ENCODE measurements around the gene GMDS.

Gene GMDS

DNA sequence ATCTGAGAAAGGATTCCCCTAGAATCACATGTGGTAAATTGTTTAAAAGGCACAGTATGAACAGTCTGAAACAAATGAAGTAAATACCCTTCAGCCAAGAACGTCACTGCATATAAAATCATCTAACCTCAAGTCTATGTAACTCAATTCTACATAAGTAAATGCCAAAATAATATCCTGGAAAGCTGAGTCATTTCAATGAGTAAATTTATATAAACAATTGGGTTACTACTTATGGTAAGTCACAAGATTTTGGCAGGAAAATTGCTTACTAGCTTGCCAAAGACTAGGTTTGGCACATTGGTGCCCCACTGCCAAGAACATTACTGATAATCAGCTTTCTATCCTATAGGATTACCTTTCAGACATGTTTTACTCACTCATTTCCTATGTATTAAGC is 8.4 kb downstream of the GMDS start:
- Histone ChIP-seq H2AFZ (ENCODE audit: low read length) (no peak overlapping the region), H3K4me1 (ENCODE audit: insufficient read depth, low read length, poor library complexity, severe bottlenecking) (peaks cover 32% of the 10 kb centered on the region), H4K20me1 (ENCODE audit: insufficient read depth, low read length, poor library complexity, severe bottlenecking) (peaks cover 7% of the 10 kb centered on the region)

DNA sequence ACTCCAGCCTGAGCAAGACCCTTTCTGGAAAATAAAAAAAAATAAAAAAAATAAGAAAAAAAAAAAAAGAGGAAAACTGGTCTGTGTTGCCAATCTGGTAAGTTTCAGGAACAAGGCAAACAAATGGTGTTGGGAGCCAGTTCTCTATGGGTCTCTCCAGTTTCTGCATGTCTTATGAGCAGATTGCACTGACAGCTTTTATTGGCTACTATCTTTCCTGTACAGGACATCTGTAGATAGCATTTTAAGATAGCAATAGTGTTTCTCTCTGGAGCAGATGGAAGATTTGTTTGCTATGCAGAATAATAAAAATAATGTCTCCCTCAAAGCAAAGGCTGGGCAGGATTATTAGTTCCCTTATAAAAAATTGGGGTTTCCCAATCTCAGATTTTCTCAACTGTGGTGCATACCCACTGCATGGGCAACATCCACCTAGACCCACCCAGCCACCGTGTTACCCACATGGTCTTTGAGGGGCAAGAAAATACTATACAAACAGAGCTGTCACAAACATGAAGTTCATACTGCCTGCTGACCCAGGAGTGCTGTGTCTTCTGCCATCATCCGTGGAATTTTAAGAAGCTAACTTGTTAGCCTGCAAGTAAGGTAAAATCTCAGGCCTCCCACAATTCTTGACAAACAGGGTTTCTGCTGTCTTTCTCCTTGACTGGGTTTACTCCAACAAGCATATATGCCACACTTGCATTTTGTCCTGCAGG is 9.5 kb downstream of the GMDS start:
- Histone ChIP-seq H3K9me2 (replicated peaks; ENCODE audit: low read depth, low read length) (no peaks in the 10 kb centered on the region), H3K4me3 (ENCODE audit: low read length, poor library complexity, severe bottlenecking) (no peak overlapping the region), H3K27me3 (ENCODE audit: insufficient read depth, low read length, poor library complexity, severe bottlenecking) (no peaks in the 10 kb centered on the region), H3K4me1 (ENCODE audit: insufficient read depth, low read length, poor library complexity, severe bottlenecking) (peaks cover 31% of the 10 kb centered on the region), H3K9me3 (ENCODE audit: insufficient read depth, low read depth, low read length) (no peaks in the 10 kb centered on the region), H3K9ac (ENCODE audit: low read depth, low read length, poor library complexity, severe bottlenecking) (no peak overlapping the region), H3K4me2 (ENCODE audit: low read depth, low read length, poor library complexity, severe bottlenecking) (no peak overlapping the region), H3F3A (ENCODE audit: low read depth) (no peaks in the 10 kb centered on the region), H3K79me2 (ENCODE audit: insufficient read depth, low read length) (peaks cover 66% of the 10 kb centered on the region), H2AFZ (ENCODE audit: low read length) (no peak overlapping the region), H3K36me3 (ENCODE audit: insufficient read depth, low read length) (no peaks in the 10 kb centered on the region), H4K20me1 (ENCODE audit: insufficient read depth, low read length, poor library complexity, severe bottlenecking) (peaks cover 3% of the 10 kb centered on the region)
- no peak for TF ChIP-seq EZH2phosphoT487 (IDR thresholded peaks at IDR 0.05; ENCODE audit: borderline replicate concordance)
- TF ChIP-seq, protein P1, sequence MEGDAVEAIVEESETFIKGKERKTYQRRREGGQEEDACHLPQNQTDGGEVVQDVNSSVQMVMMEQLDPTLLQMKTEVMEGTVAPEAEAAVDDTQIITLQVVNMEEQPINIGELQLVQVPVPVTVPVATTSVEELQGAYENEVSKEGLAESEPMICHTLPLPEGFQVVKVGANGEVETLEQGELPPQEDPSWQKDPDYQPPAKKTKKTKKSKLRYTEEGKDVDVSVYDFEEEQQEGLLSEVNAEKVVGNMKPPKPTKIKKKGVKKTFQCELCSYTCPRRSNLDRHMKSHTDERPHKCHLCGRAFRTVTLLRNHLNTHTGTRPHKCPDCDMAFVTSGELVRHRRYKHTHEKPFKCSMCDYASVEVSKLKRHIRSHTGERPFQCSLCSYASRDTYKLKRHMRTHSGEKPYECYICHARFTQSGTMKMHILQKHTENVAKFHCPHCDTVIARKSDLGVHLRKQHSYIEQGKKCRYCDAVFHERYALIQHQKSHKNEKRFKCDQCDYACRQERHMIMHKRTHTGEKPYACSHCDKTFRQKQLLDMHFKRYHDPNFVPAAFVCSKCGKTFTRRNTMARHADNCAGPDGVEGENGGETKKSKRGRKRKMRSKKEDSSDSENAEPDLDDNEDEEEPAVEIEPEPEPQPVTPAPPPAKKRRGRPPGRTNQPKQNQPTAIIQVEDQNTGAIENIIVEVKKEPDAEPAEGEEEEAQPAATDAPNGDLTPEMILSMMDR (conservative IDR thresholded peaks at IDR 0.05; ENCODE audit: low read length): no peak

More for the DNA sequence above, 8.4 kb downstream of the GMDS start:
- Histone ChIP-seq H3K4me2 (ENCODE audit: low read depth, low read length, poor library complexity, severe bottlenecking) (no peak overlapping the region), H3F3A (ENCODE audit: low read depth) (no peaks in the 10 kb centered on the region), H3K36me3 (ENCODE audit: insufficient read depth, low read length) (no peaks in the 10 kb centered on the region), H3K27me3 (ENCODE audit: insufficient read depth, low read length, poor library complexity, severe bottlenecking) (no peaks in the 10 kb centered on the region), H3K9ac (ENCODE audit: low read depth, low read length, poor library complexity, severe bottlenecking) (no peak overlapping the region), H3K9me2 (replicated peaks; ENCODE audit: low read depth, low read length) (no peaks in the 10 kb centered on the region), H3K4me3 (ENCODE audit: low read length, poor library complexity, severe bottlenecking) (no peak overlapping the region), H3K79me2 (ENCODE audit: insufficient read depth, low read length) (peaks cover 66% of the 10 kb centered on the region), H3K9me3 (ENCODE audit: insufficient read depth, low read depth, low read length) (no peaks in the 10 kb centered on the region)
- TF ChIP-seq EZH2phosphoT487 (IDR thresholded peaks at IDR 0.05; ENCODE audit: borderline replicate concordance): no peak
- TF ChIP-seq, protein P1 (conservative IDR thresholded peaks at IDR 0.05; ENCODE audit: low read length): no peak

DNA sequence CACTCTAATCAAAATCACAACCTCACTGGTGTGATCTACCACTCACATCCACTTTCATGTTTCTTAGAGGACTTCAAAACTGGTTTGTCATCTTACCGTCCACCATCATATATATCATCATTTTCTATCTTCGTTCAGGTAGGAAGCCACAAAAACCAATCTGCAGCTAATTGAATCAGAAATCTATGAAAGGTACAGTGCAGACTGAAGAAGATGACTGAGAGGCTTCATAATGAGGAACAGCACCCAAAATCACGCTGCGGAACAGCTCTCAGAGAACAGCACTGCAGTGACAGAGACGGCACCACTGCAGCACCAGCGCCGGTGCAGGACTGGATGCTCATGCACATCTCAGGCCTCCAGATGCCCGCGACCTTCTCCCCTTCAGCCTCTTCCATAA is 13.0 kb downstream of the GMDS start:
- H3K36me3 ChIP-seq (ENCODE audit: insufficient read depth, low read length): no peaks in the 10 kb centered on the region
- H3K9me3 ChIP-seq (ENCODE audit: insufficient read depth, low read depth, low read length): no peaks in the 10 kb centered on the region
- H3K4me3 ChIP-seq (ENCODE audit: low read length, poor library complexity, severe bottlenecking): no peak overlapping the region
- no peak overlapping the region for H2AFZ ChIP-seq (ENCODE audit: low read length)
- H3F3A ChIP-seq (ENCODE audit: low read depth): no peaks in the 10 kb centered on the region
- H3K79me2 ChIP-seq (ENCODE audit: insufficient read depth, low read length): peaks cover 56% of the 10 kb centered on the region
- no peak overlapping the region for H3K4me2 ChIP-seq (ENCODE audit: low read depth, low read length, poor library complexity, severe bottlenecking)
- TF ChIP-seq, protein P1 (conservative IDR thresholded peaks at IDR 0.05; ENCODE audit: low read length): no peak
- TF ChIP-seq EZH2phosphoT487 (IDR thresholded peaks at IDR 0.05; ENCODE audit: borderline replicate concordance): no peak
- no peaks in the 10 kb centered on the region for H3K9me2 ChIP-seq (replicated peaks; ENCODE audit: low read depth, low read length)
- no peaks in the 10 kb centered on the region for H4K20me1 ChIP-seq (ENCODE audit: insufficient read depth, low read length, poor library complexity, severe bottlenecking)
- H3K4me1 ChIP-seq (ENCODE audit: insufficient read depth, low read length, poor library complexity, severe bottlenecking): peaks cover 23% of the 10 kb centered on the region
- H3K9ac ChIP-seq (ENCODE audit: low read depth, low read length, poor library complexity, severe bottlenecking): no peak overlapping the region
- no peaks in the 10 kb centered on the region for H3K27me3 ChIP-seq (ENCODE audit: insufficient read depth, low read length, poor library complexity, severe bottlenecking)

Data from Loucy (cell line).